ENCODE results near the gene USF1.

Gene USF1

DNA sequence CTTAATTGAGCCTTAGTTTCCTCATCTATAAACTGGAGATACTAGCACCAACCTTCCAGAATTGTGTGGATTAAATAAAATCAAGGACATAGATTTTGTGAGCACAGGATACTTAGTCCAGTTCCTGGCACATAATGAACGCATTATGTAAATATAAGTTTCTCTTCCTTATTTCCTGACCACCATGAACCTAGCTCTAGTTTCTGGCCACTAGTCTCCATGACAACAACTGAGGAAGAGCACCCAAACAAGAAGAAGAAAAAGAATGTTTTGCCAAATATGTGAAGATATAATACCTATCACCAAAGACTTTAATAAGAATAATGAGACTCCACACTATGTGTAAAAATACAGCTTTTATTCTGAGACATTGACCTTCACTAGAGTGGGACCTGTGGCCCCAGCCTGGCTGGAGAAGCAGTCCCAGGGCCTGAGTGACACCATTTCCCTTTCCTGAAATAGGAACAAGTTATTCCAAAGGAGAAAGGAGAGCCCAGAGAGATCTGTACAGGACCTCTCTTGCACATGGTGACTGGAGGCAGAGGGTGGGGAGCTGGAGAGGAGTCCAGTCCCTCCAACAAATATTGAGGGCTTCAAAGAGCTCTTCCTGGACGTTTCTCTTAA is 940 bp upstream of the USF1 start:
- TF ChIP-seq GATA3 (IDR thresholded peaks at IDR 0.05; ENCODE audit: low read depth, low read length) = no peak
- TF ChIP-seq GATA2 (IDR thresholded peaks at IDR 0.05; ENCODE audit: low read depth, low read length) = no peak

DNA sequence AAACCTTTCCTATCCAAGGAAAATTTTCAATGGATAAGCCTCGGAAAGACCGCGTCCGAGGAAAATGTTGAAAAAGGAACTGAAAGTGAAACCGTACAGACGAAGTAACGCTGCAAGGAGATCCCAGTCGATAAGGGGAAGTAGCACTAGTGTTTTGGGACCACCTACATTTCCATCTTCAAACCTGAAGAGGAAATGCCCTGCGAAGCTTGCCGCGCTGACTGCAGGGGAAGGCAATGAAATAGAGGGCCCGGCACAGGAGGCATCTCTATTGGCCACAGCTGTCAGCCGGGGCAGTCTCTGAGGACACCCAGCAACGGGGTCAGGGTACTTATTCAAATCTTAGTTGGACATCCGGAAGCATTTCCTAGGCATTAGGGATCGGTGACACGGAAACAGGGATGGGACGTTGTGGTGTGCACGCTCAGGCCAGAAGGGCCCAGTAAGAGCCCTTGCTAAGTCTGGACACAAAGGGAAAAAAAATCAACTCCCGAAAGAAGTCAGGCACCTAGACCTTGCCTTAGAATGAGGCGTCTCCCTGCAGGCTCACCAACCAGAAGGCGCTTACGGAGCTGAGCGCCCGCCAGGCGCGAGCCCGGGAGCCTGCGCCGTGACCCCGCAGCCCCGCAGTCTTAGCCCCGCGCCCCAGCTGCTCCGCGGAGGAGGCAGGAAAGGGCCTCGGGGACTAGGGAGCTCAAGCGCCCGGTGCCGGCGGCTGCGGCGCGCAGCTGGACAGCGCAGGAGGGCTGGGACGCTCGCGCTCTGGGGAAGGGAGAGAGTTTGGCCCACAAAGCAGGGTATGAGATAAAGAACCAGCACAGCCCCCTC is 655 bp downstream of the USF1 start:
- no peak for TF ChIP-seq GATA3 (IDR thresholded peaks at IDR 0.05; ENCODE audit: low read depth, low read length)
- TF ChIP-seq GATA2 (IDR thresholded peaks at IDR 0.05; ENCODE audit: low read depth, low read length) = no peak

DNA sequence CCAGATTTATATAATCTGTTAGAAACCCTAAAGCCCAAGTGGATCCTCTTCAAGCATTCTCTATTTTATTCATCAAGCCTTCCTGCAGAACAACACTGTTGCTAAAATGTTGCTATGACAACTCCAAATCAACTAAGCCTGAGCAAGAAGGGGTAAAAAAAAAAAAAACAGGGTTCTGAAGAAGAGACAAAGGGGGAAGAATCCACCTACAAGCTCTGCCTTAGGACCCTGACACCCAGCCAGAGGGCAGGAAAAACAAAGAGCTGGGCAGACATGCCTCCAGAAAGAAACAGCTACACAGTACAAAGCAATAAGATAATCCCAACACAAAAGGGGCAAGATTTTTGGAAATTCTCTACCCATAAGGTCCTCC is 1.3 kb downstream of the USF1 start:
- no peak for TF ChIP-seq GATA3 (IDR thresholded peaks at IDR 0.05; ENCODE audit: low read depth, low read length)
- TF ChIP-seq GATA2 (IDR thresholded peaks at IDR 0.05; ENCODE audit: low read depth, low read length) = no peak

DNA sequence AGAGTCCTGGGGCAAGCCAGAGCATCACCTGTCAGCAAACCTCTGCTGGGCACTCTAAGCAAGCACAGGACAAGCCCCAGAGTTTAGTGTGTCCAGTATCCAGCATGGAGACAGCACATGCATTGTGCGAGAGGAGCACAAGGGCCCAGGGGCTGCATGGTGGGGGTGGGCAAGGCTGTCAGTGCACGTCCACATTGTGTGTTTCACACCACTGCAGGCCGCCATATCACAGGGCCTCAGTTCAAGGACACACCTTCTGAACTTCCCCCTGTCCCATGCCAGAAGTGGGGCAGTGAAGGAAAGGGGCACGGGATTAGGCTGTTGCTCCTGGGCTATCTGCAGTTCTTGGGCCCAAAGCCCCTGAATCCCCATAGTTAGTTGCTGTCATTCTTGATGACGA is 6.2 kb downstream of the USF1 start:
- TF ChIP-seq GATA2 (IDR thresholded peaks at IDR 0.05; ENCODE audit: low read depth, low read length) (no peak), GATA3 (IDR thresholded peaks at IDR 0.05; ENCODE audit: low read depth, low read length) (no peak)

DNA sequence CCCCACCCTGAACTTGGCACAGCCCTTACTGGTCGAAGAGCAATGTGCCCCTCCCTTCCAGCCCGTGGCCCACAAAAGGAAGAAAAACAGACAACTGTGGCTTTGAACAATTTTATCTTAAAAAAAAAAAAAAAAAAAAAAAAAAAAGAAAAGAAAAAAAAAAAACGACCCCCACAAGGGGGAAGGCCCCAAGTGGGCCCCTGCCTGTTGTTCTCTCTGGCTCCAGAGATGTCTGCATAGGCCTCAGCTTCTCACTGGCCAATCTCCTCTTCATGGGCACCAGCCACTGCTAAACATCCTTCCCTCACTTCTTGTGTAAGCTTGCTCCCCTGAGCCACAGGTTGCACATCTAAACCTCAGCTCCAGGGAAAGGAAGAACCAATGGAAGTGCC is 6.6 kb downstream of the USF1 start:
- TF ChIP-seq GATA3 (IDR thresholded peaks at IDR 0.05; ENCODE audit: low read depth, low read length) (no peak), GATA2 (IDR thresholded peaks at IDR 0.05; ENCODE audit: low read depth, low read length) (no peak)

DNA sequence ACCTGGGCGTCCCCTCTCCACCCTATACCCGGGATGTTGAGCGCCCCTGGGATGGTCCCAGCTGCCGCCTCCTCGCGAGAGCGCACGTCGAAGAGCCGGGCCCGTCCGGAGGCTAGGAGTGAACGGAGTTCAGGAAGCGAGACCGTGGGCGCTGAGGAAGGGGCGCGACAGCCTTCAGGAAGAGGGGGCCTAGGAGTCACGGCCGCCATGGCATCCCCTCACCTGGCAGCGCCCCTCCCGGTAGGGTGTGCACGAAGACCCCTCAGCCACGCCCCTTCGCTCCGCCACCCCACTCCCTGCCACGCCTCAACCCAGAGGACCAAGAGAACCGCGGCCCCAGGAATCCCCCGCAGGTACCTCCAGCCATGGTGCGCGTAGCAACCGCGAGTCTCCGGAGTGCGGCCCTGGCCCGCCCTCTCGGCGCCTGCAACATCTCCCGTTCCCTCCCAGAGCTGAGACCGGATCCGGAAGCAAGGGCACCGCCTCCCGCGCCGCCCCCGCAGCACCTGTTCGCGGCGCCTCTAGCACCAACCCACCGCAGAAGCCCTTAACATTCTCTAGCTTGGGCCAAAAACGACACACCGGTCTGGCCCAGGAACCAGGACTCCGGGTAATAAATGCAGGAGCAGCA is 7.1 kb downstream of the USF1 start, which contains the start of gene TSTD1:
Gene TSTD1 (minus strand): TSS at position 442 of the 631 bp plus-strand sequence. CDS start 75 bp downstream, at position 367.
- no peak for TF ChIP-seq GATA2 (IDR thresholded peaks at IDR 0.05; ENCODE audit: low read depth, low read length)
- no peak for TF ChIP-seq GATA3 (IDR thresholded peaks at IDR 0.05; ENCODE audit: low read depth, low read length)

DNA sequence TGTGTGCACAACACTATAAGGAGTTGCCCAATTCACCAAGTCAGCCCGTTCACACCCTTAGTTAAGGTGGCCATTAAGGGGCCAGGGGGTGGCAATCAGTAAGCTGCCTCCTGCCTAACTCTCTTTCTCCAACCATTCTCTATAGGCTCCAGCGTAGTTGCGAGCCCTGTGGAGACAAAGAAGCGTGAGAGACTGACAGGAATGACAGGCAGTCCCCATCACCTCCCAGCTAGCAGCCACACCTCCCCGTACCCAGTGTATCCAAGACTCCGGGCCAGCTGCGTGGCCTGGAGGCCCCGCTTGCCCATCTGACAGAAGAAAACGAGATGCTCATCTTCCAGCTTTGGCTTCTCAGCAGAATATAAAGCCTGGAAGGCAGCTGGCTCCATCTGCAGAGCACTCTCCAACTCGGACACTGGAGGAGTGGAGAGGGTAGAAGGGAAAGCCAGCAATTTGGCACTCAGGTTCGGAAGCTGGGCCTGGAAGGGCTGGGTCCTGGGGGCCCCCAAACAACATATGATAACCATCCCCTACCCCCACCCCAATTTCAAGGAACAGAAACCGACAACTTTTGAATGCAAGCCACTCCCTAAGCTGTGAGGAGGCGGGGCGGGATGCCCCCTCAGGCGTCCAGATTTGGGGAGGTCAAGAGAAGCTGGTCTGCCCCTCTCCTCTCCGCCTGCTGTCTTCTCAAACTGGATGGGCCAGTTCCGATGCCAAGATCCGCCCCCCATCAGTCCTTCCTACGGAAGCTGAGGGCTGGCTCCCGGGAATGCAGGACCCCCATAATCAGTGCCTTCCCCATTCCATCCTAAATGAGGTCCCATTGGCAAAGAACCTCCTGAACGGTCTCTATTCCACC is 7.9 kb downstream of the USF1 start:
- no peak for TF ChIP-seq GATA3 (IDR thresholded peaks at IDR 0.05; ENCODE audit: low read depth, low read length)
- TF ChIP-seq GATA2 (IDR thresholded peaks at IDR 0.05; ENCODE audit: low read depth, low read length) = no peak

DNA sequence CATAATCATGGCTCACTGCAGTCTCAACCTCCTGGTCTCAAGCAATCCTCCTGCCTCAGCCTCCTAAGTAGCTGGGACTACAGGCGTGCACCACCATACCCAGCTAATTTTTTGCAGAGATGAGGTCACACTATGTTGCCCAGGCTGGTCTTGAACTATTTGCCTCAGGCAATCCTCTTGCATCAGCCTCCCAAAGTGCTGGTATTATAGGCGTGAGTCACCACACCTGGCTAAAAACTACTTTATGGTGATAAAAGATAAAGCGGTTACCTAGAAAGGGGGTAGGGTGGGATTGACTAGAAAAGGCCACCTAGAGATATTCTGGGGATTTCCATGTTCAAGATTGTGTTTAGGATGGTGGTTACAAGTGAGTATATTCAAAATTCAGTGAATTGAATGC is 12.0 kb downstream of the USF1 start:
- no peak for TF ChIP-seq GATA3 (IDR thresholded peaks at IDR 0.05; ENCODE audit: low read depth, low read length)
- no peak for TF ChIP-seq GATA2 (IDR thresholded peaks at IDR 0.05; ENCODE audit: low read depth, low read length)

DNA sequence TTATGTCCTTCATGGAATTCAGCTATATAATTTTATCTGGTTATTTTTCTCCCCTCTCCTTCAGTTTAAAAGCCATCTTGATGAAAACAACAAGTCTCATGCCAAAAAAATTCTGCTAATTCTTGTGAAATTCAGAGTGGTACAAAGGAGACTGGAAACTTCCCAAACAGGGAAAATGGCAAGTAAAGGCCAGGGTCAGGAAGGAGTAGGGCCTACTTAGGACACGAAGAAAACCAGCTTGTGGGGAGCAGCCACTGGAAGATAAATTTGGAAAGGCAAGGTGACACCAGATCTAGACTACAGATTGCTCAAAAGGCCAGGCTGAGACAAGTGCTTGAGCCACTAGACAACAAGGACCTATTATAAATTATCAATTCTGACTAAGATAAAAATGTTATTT is 13.4 kb downstream of the USF1 start:
- TF ChIP-seq GATA3 (IDR thresholded peaks at IDR 0.05; ENCODE audit: low read depth, low read length) = no peak
- no peak for TF ChIP-seq GATA2 (IDR thresholded peaks at IDR 0.05; ENCODE audit: low read depth, low read length)

DNA sequence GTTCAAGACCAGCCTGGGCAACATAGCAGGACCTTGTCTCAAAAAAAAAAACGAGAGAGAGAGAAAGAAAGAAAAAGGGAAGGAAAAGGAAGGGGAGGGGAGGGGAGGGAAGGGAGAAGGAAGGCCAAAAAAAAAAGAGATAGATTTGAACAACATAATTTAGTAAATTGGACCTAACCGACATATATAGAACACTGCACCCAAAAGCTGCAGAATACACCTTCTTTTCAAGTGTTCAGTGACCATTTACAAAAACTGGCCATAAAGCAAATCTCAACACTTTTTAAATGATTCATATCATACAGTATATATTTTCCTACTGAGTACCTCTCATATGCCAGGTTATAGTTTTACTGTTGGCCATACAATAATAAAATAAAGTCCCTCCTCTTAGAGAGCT is 13.9 kb downstream of the USF1 start:
- TF ChIP-seq GATA2 (IDR thresholded peaks at IDR 0.05; ENCODE audit: low read depth, low read length) (no peak), GATA3 (IDR thresholded peaks at IDR 0.05; ENCODE audit: low read depth, low read length) (no peak)

DNA sequence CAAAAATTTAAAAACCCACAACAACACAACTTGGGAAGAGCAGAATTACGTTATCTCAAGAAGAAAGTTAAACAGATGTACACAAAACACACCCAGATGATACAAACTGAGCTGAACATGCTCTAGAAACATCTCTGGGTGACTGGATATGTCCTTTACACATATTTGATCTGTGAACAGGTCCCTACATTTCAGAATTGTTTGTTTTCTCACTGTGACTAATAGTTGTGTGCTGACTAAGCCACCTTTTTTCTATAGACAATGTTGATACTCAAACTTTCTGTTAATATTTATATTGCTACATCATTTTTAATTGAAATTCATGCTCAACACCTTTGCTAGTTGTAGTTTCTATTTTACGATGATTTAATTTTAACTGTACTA is 23.8 kb downstream of the USF1 start:
- TF ChIP-seq GATA3 (IDR thresholded peaks at IDR 0.05; ENCODE audit: low read depth, low read length) (no peak), GATA2 (IDR thresholded peaks at IDR 0.05; ENCODE audit: low read depth, low read length) (no peak)

DNA sequence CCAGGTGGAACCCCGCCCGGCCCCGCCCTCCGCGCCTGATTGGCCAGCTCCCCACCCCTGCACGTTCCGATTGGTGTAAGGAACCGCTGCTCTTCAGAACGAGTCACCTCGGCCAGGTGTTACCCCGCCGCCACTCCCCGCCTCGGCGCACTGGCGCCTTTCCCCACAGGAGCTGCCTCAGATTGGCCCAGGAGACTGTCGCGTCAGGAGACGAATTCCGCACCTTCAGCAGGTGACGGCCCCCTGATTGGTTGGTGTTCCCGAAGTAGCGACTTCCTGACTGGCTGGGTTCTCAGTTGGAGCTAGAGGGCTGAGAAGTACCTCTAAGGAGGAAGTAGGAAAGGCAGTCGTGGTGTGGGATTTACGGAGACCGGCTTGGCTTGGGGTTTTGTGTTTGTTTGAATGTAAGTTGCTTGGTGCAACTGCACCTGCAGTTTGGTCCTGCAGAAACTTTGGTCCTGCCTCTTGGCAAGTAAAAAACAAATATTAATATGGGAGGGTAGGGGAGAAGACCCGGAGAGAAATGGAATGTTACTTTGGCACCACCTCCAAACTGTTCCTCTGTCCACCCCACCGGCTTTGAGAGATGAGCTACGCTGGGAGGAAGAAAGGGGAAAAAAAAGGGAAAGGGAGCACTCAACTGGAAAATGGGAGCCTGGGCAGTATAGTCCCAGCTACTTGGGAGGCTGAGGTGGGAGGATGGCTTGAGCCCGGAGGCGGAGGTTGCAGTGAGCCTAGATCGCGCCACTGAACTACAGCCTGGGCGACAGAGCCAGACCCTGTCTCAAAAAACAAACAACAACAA is 24.4 kb downstream of the USF1 start:
- no peak for TF ChIP-seq GATA2 (IDR thresholded peaks at IDR 0.05; ENCODE audit: low read depth, low read length)
- TF ChIP-seq GATA3 (IDR thresholded peaks at IDR 0.05; ENCODE audit: low read depth, low read length) = no peak

DNA sequence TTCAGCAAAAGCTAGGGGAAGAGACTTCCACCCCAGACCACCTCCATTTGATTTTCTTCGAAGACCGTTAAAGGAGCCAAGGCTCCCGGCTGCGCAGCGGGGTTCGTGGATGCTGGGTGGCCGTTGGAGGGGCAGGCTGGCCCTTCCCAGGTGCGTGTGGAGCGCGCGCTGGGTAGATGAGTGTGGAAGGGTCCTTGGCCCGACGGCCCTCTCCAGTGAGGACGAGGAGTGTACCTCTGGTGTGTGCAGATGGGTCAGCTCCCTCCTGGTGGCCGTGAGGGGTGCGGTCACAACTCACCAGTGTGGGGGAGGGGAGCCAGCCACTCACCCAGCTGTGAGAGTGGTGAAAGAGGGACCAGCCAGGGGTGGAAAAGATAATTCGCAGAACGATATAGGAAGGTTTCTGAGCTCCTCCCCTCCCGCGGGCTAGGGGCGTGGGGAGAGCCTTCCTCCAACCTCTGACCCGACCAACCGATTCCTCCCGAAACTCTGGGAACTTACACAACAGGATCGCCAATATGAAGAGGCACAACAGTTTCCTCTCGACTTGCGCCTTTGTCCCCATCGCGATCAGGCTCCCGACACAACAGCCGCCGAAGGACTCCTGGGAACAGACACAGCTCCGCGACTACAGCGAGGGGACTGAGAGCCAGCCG is 25.1 kb downstream of the USF1 start, which contains the start of gene F11R:
Gene F11R (minus strand): TSS at position 644 of the 656 bp plus-strand sequence. CDS start 79 bp downstream, at position 565.
- TF ChIP-seq GATA2 (IDR thresholded peaks at IDR 0.05; ENCODE audit: low read depth, low read length) (no peak), GATA3 (IDR thresholded peaks at IDR 0.05; ENCODE audit: low read depth, low read length) (no peak)

Data from SH-SY5Y (cell line).